NB4 (cell line): ENCODE results near the gene PBOV1.

Experiments
- CTCF ChIP-seq: IDR thresholded peaks from one replicate; pipeline ENCODE4 v1.5.1; 2012; ENCODE audit warnings: low read depth, low read length
- MAX ChIP-seq: IDR thresholded peaks from 2 replicates; pipeline ENCODE4 v1.6.1; 2011; ENCODE audit warnings: low read depth, low read length
- MYC ChIP-seq: IDR thresholded peaks from 2 replicates; pipeline ENCODE4 v1.6.1; 2011; ENCODE audit warnings: low read depth, low read length
- POLR2A ChIP-seq: IDR thresholded peaks from 2 replicates; pipeline ENCODE4 v1.6.1; 2011; ENCODE audit warnings: mild to moderate bottlenecking; ENCODE audit not compliant: insufficient read length; ENCODE audit errors: extremely low read depth

- no peak for TF ChIP-seq CTCF
- TF ChIP-seq POLR2A: no peak
- TF ChIP-seq MYC: no peak
- no peak for TF ChIP-seq MAX
These were observed 7.2 kb downstream of the PBOV1 start for GRCh38 chr6:138211048-138211581.
